ENCODE data around the gene SCUBE1.

GRCh38 chr22:43216738-43217137 is 126.4 kb downstream of the SCUBE1 start:
- TF ChIP-seq, protein P1, sequence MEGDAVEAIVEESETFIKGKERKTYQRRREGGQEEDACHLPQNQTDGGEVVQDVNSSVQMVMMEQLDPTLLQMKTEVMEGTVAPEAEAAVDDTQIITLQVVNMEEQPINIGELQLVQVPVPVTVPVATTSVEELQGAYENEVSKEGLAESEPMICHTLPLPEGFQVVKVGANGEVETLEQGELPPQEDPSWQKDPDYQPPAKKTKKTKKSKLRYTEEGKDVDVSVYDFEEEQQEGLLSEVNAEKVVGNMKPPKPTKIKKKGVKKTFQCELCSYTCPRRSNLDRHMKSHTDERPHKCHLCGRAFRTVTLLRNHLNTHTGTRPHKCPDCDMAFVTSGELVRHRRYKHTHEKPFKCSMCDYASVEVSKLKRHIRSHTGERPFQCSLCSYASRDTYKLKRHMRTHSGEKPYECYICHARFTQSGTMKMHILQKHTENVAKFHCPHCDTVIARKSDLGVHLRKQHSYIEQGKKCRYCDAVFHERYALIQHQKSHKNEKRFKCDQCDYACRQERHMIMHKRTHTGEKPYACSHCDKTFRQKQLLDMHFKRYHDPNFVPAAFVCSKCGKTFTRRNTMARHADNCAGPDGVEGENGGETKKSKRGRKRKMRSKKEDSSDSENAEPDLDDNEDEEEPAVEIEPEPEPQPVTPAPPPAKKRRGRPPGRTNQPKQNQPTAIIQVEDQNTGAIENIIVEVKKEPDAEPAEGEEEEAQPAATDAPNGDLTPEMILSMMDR (IDR thresholded peaks at IDR 0.05), result no peak
- no peak for TF ChIP-seq POLR2A (IDR thresholded peaks at IDR 0.05)

Measured in esophagus squamous epithelium (tissue), 4 donors.